NCI-H2196 (cell line): ENCODE results near the gene SPINT3.
"Not testable (repeated sequence)": the region's sequence is repeated elsewhere in the genome, so short reads cannot be mapped to it uniquely, and the experiment has no call there.

Experiments used
- DNase-seq: peaks from one replicate; lab custom pipeline; 2025; ENCODE audit not compliant: unreplicated experiment; lab: John Stamatoyannopoulos, UW

SPINT3 gene

GRCh38 chr20:45503403-45503802 is 12.0 kb downstream of the SPINT3 start:
- no peak for DNase-seq

- no peak for DNase-seq
Measured at GRCh38 chr20:45502561-45502960, 12.9 kb downstream of the SPINT3 start.

GRCh38 chr20:45501600-45501999 is 13.8 kb downstream of the SPINT3 start:
- DNase-seq, result no peak

GRCh38 chr20:45500022-45500421 is 15.4 kb downstream of the SPINT3 start:
- DNase-seq, result no peak

- no peak for DNase-seq
Measured at GRCh38 chr20:45497971-45498494, 17.4 kb downstream of the SPINT3 start.

GRCh38 chr20:45496166-45496565 is 19.3 kb downstream of the SPINT3 start:
- DNase-seq, result no peak

GRCh38 chr20:45495501-45495941 is 19.9 kb downstream of the SPINT3 start:
- DNase-seq, result no peak

GRCh38 chr20:45489083-45489531 is 26.3 kb downstream of the SPINT3 start:
- no peak for DNase-seq

- DNase-seq, result no peak
Measured at GRCh38 chr20:45487231-45487635, 28.2 kb downstream of the SPINT3 start.

- DNase-seq, result no peak
Measured at GRCh38 chr20:45485388-45485787, 30.0 kb downstream of the SPINT3 start.

- no peak for DNase-seq
Measured at GRCh38 chr20:45484676-45485075, 30.7 kb downstream of the SPINT3 start.

GRCh38 chr20:45479822-45480221 is 35.6 kb downstream of the SPINT3 start:
- DNase-seq, result no peak

- DNase-seq, result not testable (repeated sequence)
Measured at GRCh38 chr20:45477530-45478148, 37.8 kb downstream of the SPINT3 start.

- DNase-seq, result not testable (repeated sequence)
Measured at GRCh38 chr20:45472286-45472685, 43.1 kb downstream of the SPINT3 start.

- peak; percentile 33 for DNase-seq
Measured at GRCh38 chr20:45470937-45471336, 44.5 kb downstream of the SPINT3 start.

GRCh38 chr20:45470262-45470931 is 45.0 kb downstream of the SPINT3 start:
- DNase-seq, result peak; percentile 74

GRCh38 chr20:45469336-45470261 is 45.8 kb downstream of the SPINT3 start, which contains the start of gene WFDC2:
TSS of gene WFDC2 (plus strand) at chr20:45469753. CDS start at chr20:45469782, 29 bp downstream.
- DNase-seq, result peak; percentile 74

- peak; percentile 77 for DNase-seq
Measured at GRCh38 chr20:45467861-45468260, 47.6 kb downstream of the SPINT3 start.

GRCh38 chr20:45467172-45467571 is 48.2 kb downstream of the SPINT3 start:
- no peak for DNase-seq

GRCh38 chr20:45465491-45466266 is 49.7 kb downstream of the SPINT3 start:
- no peak for DNase-seq
